ENCODE measurements around the gene FAHD2B. TPM values are rescaled to one million over a fixed set of nuclear protein-coding genes. Genes with fewer than 3 reads are reported as not detected.

The FAHD2B gene
- total and polyA plus RNA-seq, 2 of the 13 experiments (the other 11 are each of a cell fraction or from before 2014, with no cell fraction given): 6.4 to 6.7 TPM

DNA sequence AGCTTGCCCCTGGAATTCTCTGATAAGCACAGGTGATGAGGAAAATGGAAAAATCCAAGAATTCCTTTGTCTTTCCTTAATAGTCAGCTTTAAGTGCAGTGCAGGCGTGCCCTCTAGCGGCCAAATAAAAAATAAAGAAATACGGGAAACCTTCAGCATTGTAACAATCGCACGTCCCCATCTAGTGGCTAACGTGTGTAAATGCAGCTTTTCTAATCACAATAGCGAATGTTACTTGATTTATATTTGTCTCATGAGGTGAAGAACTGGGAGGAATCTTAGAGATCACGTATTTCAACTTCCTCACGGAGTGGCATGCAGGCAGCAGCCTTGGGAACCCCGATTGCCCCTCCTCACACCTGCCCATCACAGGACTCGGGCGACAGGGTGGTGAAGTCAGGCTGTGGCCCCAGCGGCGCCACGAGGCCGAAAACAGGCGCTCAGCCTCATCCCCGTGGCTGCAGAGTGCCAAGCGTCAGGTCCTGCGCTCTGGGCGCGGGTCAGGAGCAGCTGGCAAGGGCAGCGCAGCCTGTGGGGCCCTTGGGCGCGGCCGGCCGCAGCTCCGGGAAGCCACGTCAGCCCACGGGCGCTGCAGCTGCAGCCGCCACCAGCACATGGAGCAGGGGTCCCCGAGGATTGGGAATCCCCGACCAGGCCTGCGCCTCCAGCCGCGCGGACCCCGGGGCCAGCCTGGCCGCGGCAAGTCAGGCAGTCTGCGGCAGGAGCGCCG lies 17.8 kb upstream of the FAHD2B start (continued):
- TF ChIP-seq, protein P1, sequence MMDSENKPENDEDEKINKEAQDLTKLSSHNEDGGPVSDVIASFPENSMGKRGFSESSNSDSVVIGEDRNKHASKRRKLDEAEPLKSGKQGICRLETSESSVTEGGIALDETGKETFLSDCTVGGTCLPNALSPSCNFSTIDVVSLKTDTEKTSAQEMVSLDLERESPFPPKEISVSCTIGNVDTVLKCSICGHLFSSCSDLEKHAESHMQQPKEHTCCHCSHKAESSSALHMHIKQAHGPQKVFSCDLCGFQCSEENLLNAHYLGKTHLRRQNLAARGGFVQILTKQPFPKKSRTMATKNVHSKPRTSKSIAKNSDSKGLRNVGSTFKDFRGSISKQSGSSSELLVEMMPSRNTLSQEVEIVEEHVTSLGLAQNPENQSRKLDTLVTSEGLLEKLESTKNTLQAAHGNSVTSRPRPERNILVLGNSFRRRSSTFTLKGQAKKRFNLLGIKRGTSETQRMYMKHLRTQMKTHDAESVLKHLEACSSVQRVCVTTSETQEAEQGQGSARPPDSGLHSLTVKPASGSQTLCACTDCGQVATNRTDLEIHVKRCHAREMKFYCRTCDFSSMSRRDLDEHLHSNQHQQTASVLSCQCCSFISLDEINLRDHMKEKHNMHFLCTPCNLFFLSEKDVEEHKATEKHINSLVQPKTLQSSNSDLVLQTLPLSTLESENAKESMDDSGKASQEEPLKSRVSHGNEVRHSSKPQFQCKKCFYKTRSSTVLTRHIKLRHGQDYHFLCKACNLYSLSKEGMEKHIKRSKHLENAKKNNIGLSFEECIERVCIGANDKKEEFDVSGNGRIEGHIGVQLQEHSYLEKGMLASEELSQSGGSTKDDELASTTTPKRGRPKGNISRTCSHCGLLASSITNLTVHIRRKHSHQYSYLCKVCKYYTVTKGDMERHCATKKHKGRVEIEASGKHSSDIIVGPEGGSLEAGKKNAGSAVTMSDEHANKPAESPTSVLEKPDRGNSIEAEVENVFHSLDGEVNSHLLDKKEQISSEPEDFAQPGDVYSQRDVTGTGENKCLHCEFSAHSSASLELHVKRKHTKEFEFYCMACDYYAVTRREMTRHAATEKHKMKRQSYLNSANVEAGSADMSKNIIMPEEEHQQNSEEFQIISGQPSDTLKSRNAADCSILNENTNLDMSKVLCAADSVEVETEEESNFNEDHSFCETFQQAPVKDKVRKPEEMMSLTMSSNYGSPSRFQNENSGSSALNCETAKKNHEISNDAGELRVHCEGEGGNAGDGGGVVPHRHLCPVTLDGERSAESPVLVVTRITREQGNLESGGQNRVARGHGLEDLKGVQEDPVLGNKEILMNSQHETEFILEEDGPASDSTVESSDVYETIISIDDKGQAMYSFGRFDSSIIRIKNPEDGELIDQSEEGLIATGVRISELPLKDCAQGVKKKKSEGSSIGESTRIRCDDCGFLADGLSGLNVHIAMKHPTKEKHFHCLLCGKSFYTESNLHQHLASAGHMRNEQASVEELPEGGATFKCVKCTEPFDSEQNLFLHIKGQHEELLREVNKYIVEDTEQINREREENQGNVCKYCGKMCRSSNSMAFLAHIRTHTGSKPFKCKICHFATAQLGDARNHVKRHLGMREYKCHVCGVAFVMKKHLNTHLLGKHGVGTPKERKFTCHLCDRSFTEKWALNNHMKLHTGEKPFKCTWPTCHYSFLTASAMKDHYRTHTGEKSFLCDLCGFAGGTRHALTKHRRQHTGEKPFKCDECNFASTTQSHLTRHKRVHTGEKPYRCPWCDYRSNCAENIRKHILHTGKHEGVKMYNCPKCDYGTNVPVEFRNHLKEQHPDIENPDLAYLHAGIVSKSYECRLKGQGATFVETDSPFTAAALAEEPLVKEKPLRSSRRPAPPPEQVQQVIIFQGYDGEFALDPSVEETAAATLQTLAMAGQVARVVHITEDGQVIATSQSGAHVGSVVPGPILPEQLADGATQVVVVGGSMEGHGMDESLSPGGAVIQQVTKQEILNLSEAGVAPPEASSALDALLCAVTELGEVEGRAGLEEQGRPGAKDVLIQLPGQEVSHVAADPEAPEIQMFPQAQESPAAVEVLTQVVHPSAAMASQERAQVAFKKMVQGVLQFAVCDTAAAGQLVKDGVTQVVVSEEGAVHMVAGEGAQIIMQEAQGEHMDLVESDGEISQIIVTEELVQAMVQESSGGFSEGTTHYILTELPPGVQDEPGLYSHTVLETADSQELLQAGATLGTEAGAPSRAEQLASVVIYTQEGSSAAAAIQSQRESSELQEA (CRISPR knock-in tag; IDR thresholded peaks at IDR 0.05; ENCODE audit: not compliant biosample characterization): peak; percentile 18
- TF ChIP-seq GATAD1 (CRISPR knock-in tag; IDR thresholded peaks at IDR 0.05) (peak; percentile 54), RAD21 (CRISPR knock-in tag; IDR thresholded peaks at IDR 0.05) (peak; percentile 80), FOXK1 (CRISPR knock-in tag; IDR thresholded peaks at IDR 0.05; ENCODE audit: borderline replicate concordance, low read depth) (0 out of 2 replicates have a peak, but pooled peaks have one; percentile 40), HNRNPLL (IDR thresholded peaks at IDR 0.05; ENCODE audit: low read depth, low read length, poor library complexity, severe bottlenecking) (peak; percentile 90), ZNF674 (CRISPR knock-in tag; IDR thresholded peaks at IDR 0.05; ENCODE audit: low read depth) (peak; percentile 17; the same call in 1 of the 2 replicates), ZNF749 (CRISPR knock-in tag; IDR thresholded peaks at IDR 0.05; ENCODE audit: borderline replicate concordance) (0 out of 2 replicates have a peak, but pooled peaks have one; percentile 18), MYC (CRISPR knock-in tag; IDR thresholded peaks at IDR 0.05; ENCODE audit: borderline replicate concordance) (peak; percentile 15; the same call in 1 of the 2 replicates), ZNF619 (CRISPR knock-in tag; IDR thresholded peaks at IDR 0.05) (peak; percentile 39; the same call in 1 of the 2 replicates), ZNF558 (CRISPR knock-in tag; IDR thresholded peaks at IDR 0.05; ENCODE audit: borderline replicate concordance) (0 out of 2 replicates have a peak, but pooled peaks have one; percentile 17)
- TF ChIP-seq, protein P2, sequence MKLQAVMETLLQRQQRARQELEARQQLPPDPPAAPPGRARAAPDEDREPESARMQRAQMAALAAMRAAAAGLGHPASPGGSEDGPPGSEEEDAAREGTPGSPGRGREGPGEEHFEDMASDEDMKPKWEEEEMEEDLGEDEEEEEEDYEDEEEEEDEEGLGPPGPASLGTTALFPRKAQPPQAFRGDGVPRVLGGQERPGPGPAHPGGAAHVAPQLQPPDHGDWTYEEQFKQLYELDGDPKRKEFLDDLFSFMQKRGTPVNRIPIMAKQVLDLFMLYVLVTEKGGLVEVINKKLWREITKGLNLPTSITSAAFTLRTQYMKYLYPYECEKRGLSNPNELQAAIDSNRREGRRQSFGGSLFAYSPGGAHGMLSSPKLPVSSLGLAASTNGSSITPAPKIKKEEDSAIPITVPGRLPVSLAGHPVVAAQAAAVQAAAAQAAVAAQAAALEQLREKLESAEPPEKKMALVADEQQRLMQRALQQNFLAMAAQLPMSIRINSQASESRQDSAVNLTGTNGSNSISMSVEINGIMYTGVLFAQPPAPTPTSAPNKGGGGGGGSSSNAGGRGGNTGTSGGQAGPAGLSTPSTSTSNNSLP (IDR thresholded peaks at IDR 0.05; ENCODE audit: low read depth, low read length): peak; percentile 79
- TF ChIP-seq, protein P3, sequence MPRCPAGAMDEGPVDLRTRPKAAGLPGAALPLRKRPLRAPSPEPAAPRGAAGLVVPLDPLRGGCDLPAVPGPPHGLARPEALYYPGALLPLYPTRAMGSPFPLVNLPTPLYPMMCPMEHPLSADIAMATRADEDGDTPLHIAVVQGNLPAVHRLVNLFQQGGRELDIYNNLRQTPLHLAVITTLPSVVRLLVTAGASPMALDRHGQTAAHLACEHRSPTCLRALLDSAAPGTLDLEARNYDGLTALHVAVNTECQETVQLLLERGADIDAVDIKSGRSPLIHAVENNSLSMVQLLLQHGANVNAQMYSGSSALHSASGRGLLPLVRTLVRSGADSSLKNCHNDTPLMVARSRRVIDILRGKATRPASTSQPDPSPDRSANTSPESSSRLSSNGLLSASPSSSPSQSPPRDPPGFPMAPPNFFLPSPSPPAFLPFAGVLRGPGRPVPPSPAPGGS (CRISPR knock-in tag; IDR thresholded peaks at IDR 0.05): peak; percentile 22; the same call in 1 of the 2 replicates
- TF ChIP-seq, protein P4, sequence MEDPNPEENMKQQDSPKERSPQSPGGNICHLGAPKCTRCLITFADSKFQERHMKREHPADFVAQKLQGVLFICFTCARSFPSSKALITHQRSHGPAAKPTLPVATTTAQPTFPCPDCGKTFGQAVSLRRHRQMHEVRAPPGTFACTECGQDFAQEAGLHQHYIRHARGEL (CRISPR knock-in tag; IDR thresholded peaks at IDR 0.05): 0 out of 2 replicates have a peak, but pooled peaks have one; percentile 66

Measured in HepG2 (cell line).